ENCODE results near the gene BTAF1.
"Not testable (repeated sequence)": the region's sequence is repeated elsewhere in the genome, so short reads cannot be mapped to it uniquely, and the experiment has no call there.

BTAF1 gene

GRCh38 chr10:91923371-91924211 is at the start of gene BTAF1:
BTAF1 (plus strand) TSS chr10:91923770; CDS start chr10:91924077, 307 bp downstream.
- DNase-seq, result peak; percentile 92

GRCh38 chr10:91875156-91875555 is 48.4 kb upstream of the BTAF1 start:
- no peak for DNase-seq

- DNase-seq, result no peak
Measured at GRCh38 chr10:91875779-91876178, 47.8 kb upstream of the BTAF1 start.

- DNase-seq, result no peak
Measured at GRCh38 chr10:91879515-91880170, 43.9 kb upstream of the BTAF1 start.

GRCh38 chr10:91880310-91880709 is 43.3 kb upstream of the BTAF1 start:
- no peak for DNase-seq

- DNase-seq, result no peak
Measured at GRCh38 chr10:91883549-91884444, 39.8 kb upstream of the BTAF1 start.

- DNase-seq, result no peak
Measured at GRCh38 chr10:91884536-91884935, 39.0 kb upstream of the BTAF1 start.

GRCh38 chr10:91885362-91886079 is 38.0 kb upstream of the BTAF1 start:
- no peak for DNase-seq

- no peak for DNase-seq
Measured at GRCh38 chr10:91886954-91887271, 36.7 kb upstream of the BTAF1 start.

- DNase-seq, result peak; percentile 18
Measured at GRCh38 chr10:91887272-91888076, 36.1 kb upstream of the BTAF1 start.

GRCh38 chr10:91891125-91892001 is 32.2 kb upstream of the BTAF1 start:
- DNase-seq, result no peak

GRCh38 chr10:91893051-91893450 is 30.5 kb upstream of the BTAF1 start:
- no peak for DNase-seq

- not testable (repeated sequence) for DNase-seq
Measured at GRCh38 chr10:91894261-91894685, 29.3 kb upstream of the BTAF1 start.

- DNase-seq, result no peak
Measured at GRCh38 chr10:91896212-91896756, 27.3 kb upstream of the BTAF1 start.

- no peak for DNase-seq
Measured at GRCh38 chr10:91897421-91897820, 26.1 kb upstream of the BTAF1 start.

GRCh38 chr10:91901784-91902677 is 21.5 kb upstream of the BTAF1 start:
- DNase-seq, result peak; percentile 55

GRCh38 chr10:91907033-91907594 is 16.5 kb upstream of the BTAF1 start:
- DNase-seq, result no peak

GRCh38 chr10:91907914-91908336 is 15.6 kb upstream of the BTAF1 start:
- no peak for DNase-seq

Measured in activated naive CD4-positive, alpha-beta T cell treated with Interleukin-2 at 50 U/mL for 16 hours (primary cell).